Diencephalon (tissue), 1 donor: ENCODE measurements around the gene TECRL. TPM values are rescaled to one million over a fixed set of nuclear protein-coding genes. Genes with fewer than 3 reads are reported as not detected.

Experiments used
- small RNA-seq: library from RNA; depleted of rRNA; stranded (forward); fragments of <200 nt; gene quantifications from one replicate; pipeline ENCODE3, GENCODE V24; 2014
- total RNA-seq: library from RNA; depleted of rRNA; stranded (reverse); fragments of >200 nt; gene quantifications from one replicate; pipeline ENCODE4 v1.2.3, GENCODE V29; 2014

TECRL gene
- total RNA-seq: 1.2 TPM

GRCh38 chr4:64409300-64409699 lies at the start of gene TECRL:
TECRL (minus strand) TSS chr4:64409450; CDS start chr4:64409351, 99 bp downstream.

Small RNAs within 50 kb of the gene (small RNA-seq; reads per million reads assigned to genes)
- not detected for gene RNU6-191P
